Activated CD8-positive, alpha-beta memory T cell treated with anti-CD3 and anti-CD28 coated beads, Interleukin-2, amount 50 U/mL, for 48 hours (primary cell): ENCODE data around the gene CRIP3.

Experiments used
- DNase-seq: peaks from one replicate; pipeline ENCODE4 v3.0.0-alpha.2; 2020

CRIP3 gene

DNA sequence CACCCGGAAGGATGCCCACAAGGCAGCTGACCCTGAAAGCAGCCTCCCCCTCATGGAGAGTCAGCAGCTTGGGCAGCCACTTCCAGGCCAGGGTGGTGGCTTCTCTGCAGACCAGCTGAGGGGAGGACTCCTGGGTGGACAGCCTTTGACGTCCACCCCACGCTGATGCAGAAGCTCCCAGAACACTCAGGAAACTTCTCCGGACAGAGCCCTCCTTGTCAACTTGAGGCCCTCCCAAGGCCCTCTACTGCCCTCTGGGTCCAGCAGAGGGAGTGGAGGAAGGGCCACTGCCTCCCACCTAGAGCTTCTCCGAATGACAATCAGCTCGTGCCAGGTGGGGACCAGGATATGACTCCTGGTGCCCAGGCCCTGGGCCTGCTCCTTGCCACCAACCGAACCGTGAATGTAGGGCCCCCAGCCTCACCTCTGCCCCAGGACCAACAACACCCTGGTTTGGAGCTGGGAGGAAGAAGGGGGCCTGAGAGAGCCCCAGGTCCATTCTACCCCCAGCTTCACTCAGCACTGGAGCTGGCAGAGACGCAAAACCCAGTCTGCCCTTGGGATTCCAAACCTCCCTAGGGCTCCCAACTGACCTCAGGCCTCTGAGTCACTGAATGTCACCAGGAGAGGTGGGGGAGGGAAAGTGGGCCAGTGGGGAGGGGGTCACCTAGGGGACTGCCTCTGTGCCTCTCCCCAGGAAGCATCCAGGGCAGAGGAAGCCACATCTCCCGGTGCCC is 21.5 kb downstream of the CRIP3 start:
- no peak for DNase-seq

- no peak for DNase-seq
Observed at GRCh38 chr6:43286456-43286979, 22.1 kb downstream of the CRIP3 start.

- DNase-seq, result no peak
Observed at GRCh38 chr6:43285832-43286231, 22.8 kb downstream of the CRIP3 start.

DNA sequence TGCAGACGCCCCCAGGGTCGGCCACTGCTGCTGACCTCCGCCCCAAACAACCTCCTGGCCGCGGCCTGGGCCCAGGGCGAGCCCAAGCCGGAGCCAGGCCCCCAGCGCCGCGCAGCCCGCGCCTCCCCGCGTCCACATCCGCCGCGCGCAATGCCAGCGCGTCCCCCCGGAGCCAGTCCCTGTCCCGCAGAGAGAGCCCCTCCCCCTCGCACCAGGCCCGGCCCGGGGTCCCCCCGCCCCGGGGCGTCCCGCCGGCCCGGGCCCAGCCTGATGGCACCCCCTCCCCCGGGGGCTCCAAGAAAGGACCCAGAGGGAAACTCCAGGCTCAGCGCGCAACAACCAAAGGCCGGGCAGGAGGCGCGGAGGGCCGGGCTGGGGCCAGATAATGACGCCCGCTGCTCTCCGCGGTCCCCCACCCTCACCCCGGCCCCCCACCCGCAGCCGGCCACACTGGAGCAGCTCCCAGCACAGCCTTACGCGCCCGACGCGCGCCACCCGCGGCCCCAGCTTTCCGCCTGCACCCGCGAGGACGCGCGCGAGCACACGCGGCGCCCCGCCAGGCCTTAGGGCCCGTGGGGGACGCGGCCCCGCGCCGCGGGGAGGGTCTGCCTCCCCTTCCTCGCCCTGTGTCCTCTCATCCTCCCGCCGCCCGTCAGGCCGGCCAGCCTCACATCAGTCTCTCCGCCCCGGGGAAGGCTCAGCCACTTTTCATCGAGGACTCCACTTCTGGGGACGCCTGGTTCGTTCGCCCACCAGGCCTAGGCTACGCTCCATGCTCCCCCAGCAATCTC is 23.4 kb downstream of the CRIP3 start:
- DNase-seq, result no peak

DNA sequence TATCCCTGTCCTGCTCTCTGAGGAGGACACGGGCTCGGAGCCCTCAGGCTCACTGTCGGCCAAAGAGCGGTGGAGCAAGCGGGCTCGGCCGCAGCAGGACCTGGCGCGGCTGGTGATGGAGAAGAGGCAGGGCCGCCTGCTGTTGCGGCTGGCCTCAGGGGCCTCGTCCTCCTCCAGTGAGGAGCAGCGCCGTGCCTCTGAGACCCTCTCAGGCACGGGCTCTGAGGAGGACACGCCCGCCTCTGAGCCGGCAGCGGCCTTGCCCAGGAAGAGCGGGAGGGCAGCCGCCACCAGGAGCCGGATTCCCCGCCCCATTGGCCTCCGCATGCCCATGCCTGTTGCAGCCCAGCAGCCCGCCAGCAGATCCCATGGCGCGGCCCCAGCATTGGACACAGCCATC is 24.7 kb downstream of the CRIP3 start:
- no peak for DNase-seq

DNA sequence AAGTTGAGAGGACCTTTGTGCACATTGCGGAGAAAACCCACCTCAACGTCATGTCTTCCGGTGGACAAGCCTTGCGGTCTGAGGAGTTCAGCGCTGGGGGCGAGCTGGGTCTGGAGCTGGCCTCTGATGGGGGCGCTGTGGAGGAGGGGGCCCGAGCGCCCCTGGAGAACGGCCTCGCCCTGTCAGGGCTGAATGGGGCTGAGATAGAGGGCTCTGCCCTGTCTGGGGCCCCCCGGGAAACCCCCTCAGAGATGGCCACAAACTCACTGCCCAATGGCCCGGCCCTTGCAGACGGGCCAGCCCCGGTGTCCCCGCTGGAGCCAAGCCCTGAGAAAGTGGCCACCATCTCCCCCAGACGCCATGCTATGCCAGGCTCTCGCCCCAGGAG is 25.1 kb downstream of the CRIP3 start:
- no peak for DNase-seq

DNA sequence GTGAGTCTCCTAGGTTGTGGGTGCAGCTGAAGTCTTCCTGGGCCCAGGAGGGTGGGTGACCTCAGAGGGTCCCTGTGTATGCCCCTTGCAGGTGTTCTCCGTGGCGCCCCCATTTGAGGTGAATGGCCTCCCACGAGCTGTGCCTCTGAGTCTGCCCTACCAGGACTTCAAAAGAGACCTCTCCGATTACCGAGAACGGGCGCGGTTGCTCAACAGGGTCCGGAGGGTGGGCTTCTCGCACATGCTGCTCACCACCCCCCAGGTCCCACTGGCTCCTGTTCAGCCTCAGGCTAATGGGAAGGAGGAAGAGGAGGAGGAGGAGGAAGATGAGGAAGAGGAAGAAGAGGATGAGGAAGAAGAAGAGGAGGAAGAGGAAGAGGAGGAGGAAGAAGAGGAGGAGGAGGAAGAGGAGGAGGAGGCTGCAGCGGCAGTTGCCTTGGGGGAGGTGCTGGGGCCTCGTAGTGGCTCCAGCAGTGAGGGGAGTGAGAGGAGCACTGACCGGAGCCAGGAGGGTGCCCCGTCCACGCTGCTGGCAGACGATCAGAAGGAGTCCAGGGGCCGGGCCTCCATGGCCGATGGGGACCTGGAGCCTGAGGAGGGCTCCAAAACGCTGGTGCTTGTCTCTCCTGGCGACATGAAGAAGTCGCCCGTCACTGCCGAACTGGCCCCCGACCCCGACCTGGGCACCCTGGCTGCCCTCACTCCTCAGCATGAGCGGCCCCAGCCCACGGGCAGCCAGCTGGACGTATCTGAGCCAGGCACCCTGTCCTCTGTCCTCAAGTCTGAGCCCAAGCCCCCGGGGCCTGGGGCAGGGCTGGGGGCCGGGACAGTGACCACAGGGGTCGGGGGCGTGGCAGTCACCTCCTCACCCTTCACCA is 25.8 kb downstream of the CRIP3 start:
- no peak for DNase-seq

GRCh38 chr6:43282060-43282459 is 26.6 kb downstream of the CRIP3 start:
- no peak for DNase-seq

DNA sequence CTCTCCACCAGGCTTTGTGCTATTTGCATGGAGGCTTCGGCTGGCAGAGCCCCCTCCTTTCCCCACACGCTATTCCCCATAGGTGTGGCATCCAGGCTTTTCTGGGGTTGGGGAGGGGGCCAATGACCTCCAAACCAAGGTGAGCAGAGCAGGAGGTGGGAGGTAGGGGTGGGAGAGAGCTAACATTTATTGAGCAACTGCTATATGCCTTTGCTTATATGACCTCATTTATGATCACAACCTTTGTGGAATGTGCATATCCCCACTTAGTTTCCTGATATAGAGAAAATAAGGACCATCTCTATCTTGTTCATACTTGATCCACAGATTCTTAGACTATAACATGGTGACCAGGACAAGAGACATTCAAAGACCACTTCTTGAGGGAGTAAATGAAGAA is 28.4 kb downstream of the CRIP3 start:
- DNase-seq, result no peak

DNA sequence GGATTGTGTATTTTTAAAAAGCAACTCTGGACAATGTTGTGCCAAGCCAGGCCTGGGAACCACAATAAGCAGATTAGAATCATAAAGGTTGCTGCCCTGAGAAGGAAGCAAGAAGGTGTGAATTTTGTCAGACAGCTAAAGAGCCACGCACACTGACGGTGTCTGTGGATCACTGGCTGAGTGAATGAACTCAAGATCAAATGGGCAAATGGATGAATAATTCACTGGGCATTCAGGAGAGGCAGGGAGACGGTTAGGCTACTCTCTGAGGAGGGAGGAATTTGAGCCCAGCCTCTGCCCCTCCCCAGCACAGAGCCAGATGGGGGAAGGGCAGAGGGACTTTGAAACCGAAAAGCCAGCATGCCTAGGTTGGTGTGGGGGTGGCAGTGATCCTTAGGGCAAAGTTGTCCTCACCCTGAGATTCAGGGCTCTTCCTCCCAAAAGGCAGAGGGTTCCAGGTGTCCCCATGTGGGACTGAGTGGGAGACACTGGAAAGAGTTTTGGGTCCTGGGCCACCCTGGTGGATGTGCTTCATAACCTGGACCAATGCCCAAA is 30.0 kb downstream of the CRIP3 start:
- DNase-seq, result no peak

GRCh38 chr6:43277643-43278523 is 30.7 kb downstream of the CRIP3 start:
- no peak for DNase-seq

DNA sequence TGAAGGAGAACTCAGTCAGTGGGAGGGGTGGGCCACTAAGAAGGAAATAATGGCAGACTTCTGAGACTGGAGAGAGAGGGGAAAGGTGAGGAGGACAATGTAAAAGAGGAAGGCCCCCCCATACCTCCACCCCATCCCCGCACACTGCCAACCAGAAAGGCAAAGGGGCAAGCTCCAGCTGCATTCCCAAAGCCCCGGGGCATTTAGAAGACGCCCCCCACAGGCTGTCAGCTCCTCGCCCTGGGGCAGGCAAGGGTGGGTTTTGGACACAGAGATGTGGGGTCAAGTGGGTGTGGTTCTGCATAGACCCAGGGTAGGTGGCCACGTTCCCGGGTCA is 31.4 kb downstream of the CRIP3 start:
- DNase-seq, result no peak

DNA sequence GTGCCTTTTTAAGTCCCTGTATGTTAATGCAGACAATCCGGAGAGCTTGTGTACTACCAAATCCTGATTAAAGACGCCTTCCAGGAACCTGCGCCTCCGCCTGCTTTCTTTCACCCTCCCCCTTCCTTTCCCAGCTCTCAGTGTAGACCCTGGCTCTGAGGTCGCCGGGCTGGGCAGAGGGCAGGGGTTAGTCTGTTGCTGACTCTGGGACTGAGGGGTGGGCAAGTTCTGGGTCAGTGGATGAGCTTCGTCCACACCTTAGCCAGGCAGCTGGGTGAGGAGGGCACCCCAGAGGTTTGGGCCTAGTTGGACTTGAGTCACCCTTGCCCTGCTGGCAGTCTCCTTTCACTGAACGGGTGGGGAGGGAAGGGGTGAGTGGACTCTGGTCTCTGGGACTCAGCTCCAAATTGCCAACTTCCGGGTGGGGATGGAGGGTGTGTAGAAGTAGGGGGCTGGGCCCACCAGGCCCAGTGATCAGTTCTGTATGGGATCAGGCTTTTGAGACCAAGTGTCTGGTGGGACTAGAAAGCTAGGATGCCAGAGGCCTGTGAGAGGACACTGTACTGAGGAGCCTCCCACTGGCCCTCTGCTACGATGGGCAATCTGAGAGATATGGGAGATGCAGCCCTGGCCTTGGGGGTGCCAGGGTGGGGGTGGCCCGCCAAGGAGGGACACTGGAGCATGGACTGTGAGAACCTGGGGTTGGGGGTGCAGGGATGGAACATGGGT is 31.9 kb downstream of the CRIP3 start:
- DNase-seq, result no peak

DNA sequence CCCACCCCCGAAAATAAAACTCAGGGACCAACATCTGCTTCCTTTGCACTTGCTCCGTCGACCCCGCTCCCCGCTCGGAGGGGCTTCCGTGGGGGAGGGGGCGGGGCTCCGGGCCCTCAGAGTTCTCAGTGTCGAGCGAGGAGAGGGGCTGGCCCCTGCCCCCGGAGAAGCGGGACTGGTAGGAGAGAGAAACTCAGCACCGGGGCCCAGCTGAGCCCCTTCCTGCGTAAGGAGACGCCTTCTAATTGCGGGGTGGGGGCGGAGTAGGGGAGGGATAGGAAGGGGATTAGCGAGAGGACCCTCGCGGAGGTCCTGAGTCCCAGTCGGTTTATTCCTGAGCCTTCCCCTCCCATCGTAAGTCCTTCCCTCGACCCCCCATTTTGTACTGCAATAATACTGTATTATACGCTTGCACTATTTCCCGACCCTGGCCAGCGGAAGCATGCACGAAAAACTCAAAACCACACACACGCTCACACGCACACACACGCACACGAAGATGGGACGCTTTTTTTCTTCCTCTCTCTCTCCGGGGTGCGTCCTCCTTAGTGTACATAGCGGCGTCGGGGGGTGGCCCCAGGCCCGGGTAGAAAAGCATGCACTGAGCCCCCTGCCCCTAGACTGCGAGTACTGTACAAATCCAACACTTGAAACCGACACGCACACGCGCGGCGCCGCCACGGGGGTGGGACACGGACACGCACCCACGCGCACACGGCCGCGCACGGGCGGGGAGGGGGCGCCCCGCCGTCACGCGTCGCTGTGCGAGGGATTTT is 32.6 kb downstream of the CRIP3 start:
- no peak for DNase-seq

DNA sequence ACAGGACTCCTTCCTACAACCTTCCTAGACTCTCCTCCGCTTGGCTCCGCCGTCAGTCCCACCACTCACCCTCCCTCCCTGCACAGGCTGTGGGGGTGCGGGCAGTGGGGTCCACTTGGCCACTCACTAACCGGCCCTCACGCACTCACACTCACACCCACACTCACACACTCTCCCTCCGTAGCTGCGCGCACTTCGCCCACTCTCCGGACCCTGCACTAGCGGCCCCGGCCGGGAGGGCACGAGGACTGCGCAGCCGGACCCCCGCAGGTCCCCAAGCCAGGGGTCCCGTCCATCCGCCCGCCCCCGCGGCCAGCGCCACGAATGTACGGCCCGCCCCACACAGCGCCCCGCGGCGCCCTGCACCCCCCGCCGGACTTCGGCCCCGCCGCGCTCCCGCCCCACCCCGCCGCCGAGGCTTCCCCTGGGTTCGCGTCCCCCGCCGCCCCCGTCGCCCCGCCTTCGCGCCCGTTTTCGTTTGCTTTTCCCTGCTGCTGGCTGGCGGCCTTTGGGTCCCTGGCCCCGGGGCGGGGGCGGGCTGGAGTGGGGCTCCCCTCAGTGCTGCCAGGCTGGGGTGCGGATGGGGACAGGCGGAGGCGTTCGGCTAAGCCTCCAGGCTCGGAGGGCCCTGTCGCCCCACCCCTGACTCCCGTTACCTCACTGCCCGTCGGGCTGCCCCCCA is 33.6 kb downstream of the CRIP3 start:
- peak; percentile 65 for DNase-seq

GRCh38 chr6:43274127-43274915 is 34.3 kb downstream of the CRIP3 start:
- DNase-seq, result no peak

DNA sequence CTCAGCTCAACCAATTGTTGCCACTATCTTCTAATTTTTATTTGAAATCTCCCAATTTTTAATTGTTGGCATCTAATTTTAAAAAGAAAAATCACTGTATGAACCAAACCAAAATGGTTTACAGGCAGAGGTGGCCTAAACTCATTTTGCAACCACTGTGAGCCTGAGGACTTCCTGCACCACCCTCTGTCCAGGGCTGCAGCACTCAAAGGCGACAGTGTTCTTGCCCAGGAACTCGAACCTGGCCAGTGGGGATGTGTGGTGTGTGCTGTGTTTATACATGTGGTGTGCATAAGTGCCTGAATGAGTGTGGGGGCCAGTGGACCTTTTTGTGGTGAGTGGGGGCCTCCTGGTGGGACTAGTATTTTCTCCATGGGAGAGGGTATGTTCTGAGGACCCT is 34.9 kb downstream of the CRIP3 start:
- DNase-seq, result no peak

DNA sequence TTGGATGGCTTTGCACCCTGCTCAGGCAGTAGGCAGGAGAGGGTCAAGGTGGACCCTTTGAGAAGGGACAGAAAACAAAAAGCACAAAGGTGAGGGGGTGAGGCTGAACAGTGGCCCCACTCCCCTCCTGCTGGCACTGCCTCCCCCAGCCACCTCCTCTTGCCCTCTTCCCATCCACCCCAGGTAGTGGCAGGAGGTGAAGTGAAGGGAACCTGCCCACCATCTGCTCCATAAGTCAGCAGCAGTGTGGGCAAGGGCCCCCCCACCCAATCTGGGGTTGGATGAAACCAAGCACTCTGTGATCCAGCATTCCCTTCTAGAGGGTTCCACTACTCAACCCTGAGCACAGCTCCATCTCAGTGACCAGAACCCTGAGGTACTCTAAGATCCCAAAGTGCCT is 36.7 kb downstream of the CRIP3 start:
- DNase-seq, result no peak
